NCI-H524 (cell line): Measurements from ENCODE around the gene WDR64.

Experiments
- DNase-seq, 2 experiments: peaks; one replicate each; lab custom pipeline; 2025; lab: John Stamatoyannopoulos, UW

The WDR64 gene

DNA sequence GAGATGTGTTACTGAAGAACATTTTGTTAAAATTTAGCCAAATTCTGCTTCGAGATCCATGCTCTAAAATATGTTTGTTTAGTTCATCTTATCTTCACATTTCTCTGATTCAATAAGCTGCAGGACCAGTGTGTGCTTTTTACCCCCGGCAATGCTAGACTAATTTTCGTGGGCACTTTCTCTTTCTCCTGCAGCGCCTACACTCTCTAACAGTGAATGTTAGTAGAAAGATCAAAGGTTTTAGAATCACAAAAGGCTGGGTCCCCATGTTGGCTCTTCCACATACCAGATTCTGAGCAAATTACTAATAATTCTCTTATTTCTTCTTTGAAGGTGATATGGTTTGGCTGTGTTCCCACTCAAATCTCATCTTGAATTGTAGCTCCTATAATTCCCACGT is 20.4 kb upstream of the WDR64 start:
- no peak for DNase-seq

DNA sequence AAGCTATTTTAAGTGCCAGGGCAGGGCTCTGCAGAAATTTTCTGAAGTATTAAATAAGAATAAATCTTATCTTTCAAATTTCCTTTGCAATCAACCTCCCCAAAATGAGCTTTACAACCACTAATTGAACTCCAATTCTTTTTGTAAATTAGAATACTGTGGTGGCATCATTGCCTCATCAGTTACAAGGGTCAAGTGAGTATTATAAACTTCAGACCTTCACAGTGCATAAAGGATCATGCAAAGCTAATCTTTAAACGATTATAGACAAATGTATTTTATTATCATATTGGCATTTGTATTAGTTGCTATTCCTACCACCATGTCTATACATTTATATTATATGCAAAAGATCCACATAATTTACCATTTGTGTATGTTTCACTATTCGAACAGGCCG is 19.1 kb upstream of the WDR64 start:
- DNase-seq: no peak

- DNase-seq: no peak
Measured at GRCh38 chr1:241635556-241636152, 16.4 kb upstream of the WDR64 start.

DNA sequence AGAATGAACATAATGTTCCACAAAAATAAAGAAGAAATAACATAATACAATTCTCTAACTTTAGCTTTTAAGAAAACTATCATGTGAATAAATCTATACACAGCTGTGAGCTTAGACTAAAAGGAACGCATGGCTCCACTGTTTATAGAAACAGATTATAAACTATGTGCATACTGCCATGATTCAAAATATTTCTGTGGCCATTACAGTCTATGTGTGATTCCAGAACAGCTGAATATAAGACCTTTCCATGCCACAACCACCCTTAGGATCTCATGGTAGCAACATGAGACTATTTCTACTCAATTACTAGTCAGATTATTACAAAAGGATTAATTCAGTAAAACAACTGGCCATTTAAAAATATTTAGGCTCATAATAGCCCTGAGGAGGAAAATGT is 15.8 kb upstream of the WDR64 start:
- DNase-seq: no peak

DNA sequence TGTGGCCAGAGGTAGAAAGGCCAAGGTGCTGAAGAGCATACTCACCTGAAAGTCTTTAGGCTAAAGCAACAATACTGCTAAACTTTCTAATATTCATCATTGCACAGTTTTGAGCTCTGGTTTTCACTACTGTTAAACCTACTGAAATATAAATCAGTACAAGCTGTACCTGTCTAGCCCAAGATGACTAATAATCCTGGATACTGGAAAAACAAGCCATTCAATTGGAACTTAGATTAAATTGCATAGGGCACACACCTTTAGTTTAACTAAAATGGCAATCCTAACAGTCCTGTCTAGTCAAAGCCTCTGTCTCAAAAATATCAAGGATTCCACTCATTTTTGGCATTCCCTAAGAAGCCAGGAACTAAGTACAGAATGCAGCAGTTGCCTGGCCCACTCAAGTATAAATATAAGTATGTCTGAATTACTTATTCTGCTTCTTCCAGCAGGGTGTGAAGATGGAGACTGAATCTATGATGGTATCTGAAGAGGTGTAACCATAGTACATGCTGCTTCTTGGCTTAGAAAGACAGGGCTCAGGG is 15.0 kb upstream of the WDR64 start:
- no peak for DNase-seq

GRCh38 chr1:241637604-241638003 is 14.5 kb upstream of the WDR64 start:
- DNase-seq: no peak

GRCh38 chr1:241638099-241638682 is 13.9 kb upstream of the WDR64 start:
- peak in 1 of 2 experiments; percentile 2 for DNase-seq

DNA sequence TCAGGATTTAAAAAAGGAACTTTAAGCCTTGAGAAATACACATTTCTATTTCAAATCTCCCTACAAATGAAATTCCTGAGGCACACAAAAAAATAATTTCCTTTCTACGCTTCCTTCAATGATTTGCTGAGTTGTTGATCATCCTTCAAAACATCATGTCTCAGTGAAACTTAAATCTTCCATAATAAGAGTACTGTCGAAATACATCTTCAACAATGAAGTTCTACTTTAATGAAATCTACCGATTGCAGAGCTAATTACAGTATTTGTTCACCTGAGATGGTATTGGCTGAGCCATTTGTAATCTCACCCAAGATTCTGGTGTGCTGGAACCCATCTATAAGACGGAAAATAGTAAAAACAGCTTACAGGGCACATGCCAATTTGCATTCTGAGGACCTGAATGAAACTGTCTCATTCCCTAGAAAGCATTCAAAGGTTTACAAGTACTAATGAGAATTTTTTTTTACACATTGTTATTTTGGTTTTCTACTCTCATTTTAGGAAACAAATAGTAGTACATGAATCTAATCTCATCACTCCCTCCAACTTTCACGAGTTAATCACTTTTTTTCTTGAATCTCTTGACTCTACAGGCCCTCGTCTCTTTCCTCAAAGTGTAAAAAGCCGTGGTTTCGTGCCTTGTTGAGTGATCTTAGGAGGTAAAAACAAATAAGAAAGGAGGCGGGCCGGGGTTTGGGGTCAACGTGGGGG is 13.0 kb upstream of the WDR64 start:
- DNase-seq: peak in 1 of 2 experiments; percentile 34

- DNase-seq: peak; percentile 13 to 53
Measured at GRCh38 chr1:241639623-241640148, 12.4 kb upstream of the WDR64 start.

- peak; percentile 78 to 87 for DNase-seq
Measured at GRCh38 chr1:241640149-241640866, 11.8 kb upstream of the WDR64 start, which contains the start of the genes CHML and OPN3. Gene CHML (minus strand): TSS chr1:241640369. CDS start chr1:241635766, 4,603 bp downstream. Gene OPN3 (minus strand): TSS chr1:241640369. CDS start chr1:241640254, 115 bp downstream.

- DNase-seq: no peak
Measured at GRCh38 chr1:241640867-241641622, 11.0 kb upstream of the WDR64 start.

- DNase-seq: no peak
Measured at GRCh38 chr1:241641773-241642592, 10.1 kb upstream of the WDR64 start.

DNA sequence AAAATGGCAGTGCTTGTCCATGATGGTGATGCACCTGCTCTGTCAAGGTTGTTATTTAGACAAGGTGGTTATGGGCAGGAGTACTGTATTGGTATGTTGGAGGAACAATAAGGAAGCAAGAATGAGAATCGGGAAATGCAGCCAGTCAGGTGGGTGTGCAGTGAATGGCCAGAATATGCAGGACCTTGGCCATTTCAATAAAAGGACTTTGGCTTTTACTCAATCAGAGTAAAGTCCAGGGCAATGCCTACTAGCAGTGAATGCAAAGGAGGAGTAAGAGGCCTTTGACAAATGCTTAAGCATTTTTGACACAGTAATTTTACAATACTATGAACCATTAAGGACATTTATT is 9.5 kb upstream of the WDR64 start:
- no peak for DNase-seq

DNA sequence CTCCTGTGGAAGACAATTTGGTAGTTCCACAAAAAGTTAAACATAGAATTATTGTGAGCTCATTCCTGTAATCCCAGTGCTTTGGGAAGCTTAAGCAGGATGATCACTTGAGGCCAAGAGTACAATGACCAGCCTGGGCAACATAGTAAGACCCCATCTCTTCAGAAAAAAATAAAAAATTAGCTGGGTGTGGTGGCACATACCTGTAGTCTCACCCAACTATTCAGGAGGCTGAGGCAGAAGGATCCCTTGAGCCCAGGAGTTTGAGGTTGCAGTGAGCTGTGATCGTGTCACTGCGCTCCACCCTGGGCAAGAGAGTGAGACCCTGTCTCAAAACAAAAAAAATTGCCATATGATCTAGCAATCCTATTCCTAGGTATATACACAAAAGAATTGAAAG is 7.8 kb upstream of the WDR64 start:
- no peak for DNase-seq

- no peak for DNase-seq
Measured at GRCh38 chr1:241645199-241645598, 6.9 kb upstream of the WDR64 start.

GRCh38 chr1:241646201-241646600 is 5.9 kb upstream of the WDR64 start:
- no peak for DNase-seq

DNA sequence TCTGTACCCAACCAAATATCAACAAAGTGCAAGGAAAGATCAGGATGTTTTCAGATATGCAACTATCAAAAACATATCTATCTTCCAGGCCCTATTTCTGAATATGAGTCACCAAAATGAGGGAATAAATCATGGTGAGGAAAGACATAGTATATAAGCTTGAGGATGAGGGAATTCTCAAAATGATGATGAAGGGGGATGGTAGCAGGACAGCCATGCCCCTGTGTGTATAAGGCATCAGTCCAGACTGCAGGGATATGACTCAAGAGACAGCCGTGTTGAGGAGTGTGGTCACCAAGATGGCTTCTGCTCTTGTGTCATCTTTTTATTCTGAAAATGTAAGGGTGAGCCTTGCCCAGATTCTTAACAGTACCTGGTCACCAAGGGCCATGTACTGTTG is 4.4 kb upstream of the WDR64 start:
- DNase-seq: no peak

DNA sequence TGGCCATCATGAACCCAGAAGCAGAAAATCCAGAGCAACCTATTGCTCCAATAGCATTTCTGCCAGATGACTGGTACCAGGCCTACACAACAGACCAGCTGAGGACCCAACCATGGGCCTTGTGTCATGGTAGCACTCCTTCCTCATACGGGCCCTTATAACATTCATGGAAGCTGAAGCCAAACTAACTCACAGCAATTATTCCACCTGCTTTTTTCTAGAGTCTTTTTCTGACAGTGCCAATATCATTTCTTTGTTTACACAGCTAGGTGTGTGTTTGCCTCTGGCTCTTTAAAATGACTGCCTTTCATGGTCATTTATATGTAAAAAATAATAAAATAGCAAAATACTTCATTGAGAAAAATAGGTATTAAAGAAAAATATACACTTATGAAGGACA is 3.9 kb upstream of the WDR64 start:
- DNase-seq: no peak

- DNase-seq: no peak
Measured at GRCh38 chr1:241654019-241654418, 1.9 kb downstream of the WDR64 start.

- DNase-seq: no peak
Measured at GRCh38 chr1:241654641-241655040, 2.6 kb downstream of the WDR64 start.
